ENCODE measurements around the gene CXADR. TPM values are rescaled to one million over a fixed set of nuclear protein-coding genes. Genes with fewer than 3 reads are reported as not detected.

CXADR gene
- total RNA-seq, 2 experiments from 2014 or later = 6.3 to 6.6 TPM

DNA sequence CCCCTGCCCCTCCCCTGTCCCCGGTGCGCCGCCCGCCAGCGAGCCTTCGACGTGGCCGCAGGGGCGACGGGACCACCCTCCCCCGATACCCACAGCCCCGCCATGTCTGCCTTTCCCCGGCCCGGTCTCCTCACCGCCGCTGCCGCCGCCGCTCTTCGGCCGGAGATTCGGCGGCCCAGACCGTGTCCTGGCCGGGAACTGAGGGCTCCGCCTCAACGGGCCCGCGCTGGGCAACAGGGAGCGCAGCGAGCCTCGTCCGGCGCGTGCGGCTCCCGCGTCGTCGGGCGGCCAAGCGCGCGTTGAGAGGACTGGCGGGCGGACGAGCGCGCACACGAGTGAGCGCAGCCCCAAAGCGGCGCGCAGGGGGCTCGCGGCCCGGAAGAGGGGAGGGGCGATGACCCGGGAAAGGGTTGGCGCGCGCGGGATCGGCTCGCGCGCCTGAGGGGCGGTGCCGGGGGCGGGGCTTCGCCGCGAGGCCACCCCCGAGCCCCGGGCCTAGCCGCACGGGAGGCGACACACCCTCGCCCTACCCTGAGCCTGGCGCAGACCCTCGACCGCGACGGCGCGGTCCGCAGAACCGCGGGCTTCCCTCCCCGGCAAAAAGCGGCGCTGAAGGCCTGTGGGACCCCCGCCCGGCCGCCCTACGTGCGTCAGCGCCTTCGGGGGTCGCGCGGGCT is 99.9 kb downstream of the CXADR start, which contains the start of gene BTG3:
BTG3 (minus strand) TSS at position 337 of the 677 bp plus-strand sequence. CDS start 3,757 bp downstream, outside the sequence.
- peak within 1 kb of the TSS; percentile 88 for H2AFZ ChIP-seq (ENCODE audit: low read length)
- peak within 1 kb of the TSS; percentile 83 for H3K4me2 ChIP-seq (ENCODE audit: low read length)
- intact Hi-C loops (cut with micrococcal nuclease; ENCODE audit: unreplicated experiment) = loop anchor here (2.0 to 5.0 kb wide), 3 partner anchors 100 to 208 kb away; partner anchors contain the start of gene CXADR
- H3K79me2 ChIP-seq (ENCODE audit: insufficient read depth, low read depth, low read length) = peaks cover 46% of the 10 kb centered on the region
- peak; percentile 92 for DNase-seq (ENCODE audit: low spot score)
- TF ChIP-seq, protein P1, sequence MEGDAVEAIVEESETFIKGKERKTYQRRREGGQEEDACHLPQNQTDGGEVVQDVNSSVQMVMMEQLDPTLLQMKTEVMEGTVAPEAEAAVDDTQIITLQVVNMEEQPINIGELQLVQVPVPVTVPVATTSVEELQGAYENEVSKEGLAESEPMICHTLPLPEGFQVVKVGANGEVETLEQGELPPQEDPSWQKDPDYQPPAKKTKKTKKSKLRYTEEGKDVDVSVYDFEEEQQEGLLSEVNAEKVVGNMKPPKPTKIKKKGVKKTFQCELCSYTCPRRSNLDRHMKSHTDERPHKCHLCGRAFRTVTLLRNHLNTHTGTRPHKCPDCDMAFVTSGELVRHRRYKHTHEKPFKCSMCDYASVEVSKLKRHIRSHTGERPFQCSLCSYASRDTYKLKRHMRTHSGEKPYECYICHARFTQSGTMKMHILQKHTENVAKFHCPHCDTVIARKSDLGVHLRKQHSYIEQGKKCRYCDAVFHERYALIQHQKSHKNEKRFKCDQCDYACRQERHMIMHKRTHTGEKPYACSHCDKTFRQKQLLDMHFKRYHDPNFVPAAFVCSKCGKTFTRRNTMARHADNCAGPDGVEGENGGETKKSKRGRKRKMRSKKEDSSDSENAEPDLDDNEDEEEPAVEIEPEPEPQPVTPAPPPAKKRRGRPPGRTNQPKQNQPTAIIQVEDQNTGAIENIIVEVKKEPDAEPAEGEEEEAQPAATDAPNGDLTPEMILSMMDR (conservative IDR thresholded peaks at IDR 0.05; ENCODE audit: low read length) = no peak
- TF ChIP-seq EZH2phosphoT487 (IDR thresholded peaks at IDR 0.05; ENCODE audit: borderline replicate concordance, low read depth, low read length) = no peak
- ChIA-PET POLR2A (interaction anchor here (0.6 to 4.9 kb wide), 10 partner anchors 10 to 226 kb away, joined by 3 to 30 read pairs (median 4); no protein-coding TSS in a partner anchor), CTCF (ENCODE audit: unreplicated experiment) (no interaction called here)
- H3K9me3 ChIP-seq (ENCODE audit: low read length) = no peaks in the 10 kb centered on the region; the same call in 1 of the 2 replicates
- H3K9me2 ChIP-seq (ENCODE audit: insufficient read depth, low read length) = no peaks in the 10 kb centered on the region
- H4K20me1 ChIP-seq (ENCODE audit: insufficient read depth, low read length) = peaks cover 29% of the 10 kb centered on the region
- peak within 1 kb of the TSS; percentile 92 for H3K4me3 ChIP-seq (ENCODE audit: low read depth, low read length, poor library complexity, severe bottlenecking)
- H3K4me1 ChIP-seq (ENCODE audit: insufficient read depth, low read length, poor library complexity, severe bottlenecking) = peaks cover 30% of the 10 kb centered on the region
- H3K27ac ChIP-seq (ENCODE audit: low read depth, low read length, poor library complexity, severe bottlenecking) = peak within 1 kb of the TSS; percentile 48
- BruUV-seq (replicated peaks) = no TSS peak
- peaks cover 26% of the 10 kb centered on the region for H3K36me3 ChIP-seq (ENCODE audit: insufficient read depth, low read length)

DNA sequence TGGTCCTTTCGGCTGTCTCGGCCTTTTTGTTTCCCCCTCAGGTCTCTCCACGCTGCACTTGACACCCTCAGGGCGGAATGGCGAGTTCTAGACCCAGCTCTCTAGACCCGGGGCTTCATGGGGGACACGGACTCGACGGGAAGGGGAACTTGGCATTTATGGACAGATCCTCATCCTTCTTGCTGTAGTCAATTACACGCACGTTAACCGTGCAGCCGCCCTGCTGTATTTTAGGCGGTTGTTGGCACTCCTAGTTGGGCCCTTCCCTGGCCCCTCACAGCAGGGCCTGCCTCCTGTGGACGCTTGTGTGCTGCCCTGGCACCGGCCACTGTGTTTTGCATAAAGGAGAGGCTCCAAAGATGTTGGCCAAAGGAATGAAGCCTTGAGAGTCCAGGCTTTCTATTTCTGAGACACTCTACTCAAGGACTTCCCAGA is 100.4 kb downstream of the CXADR start:
- H3K4me2 ChIP-seq (ENCODE audit: low read length) = peak overlapping the region; percentile 83
- BruUV-seq (replicated peaks) = no TSS peak
- peak overlapping the region; percentile 92 for H3K4me3 ChIP-seq (ENCODE audit: low read depth, low read length, poor library complexity, severe bottlenecking)
- ChIA-PET CTCF (ENCODE audit: unreplicated experiment) (no interaction called here), POLR2A (interaction anchor here (0.6 to 2.1 kb wide), 5 partner anchors 27 to 227 kb away, joined by 3 to 6 read pairs (median 3); no protein-coding TSS in a partner anchor)
- peaks cover 30% of the 10 kb centered on the region for H3K4me1 ChIP-seq (ENCODE audit: insufficient read depth, low read length, poor library complexity, severe bottlenecking)
- peaks cover 21% of the 10 kb centered on the region for H3K36me3 ChIP-seq (ENCODE audit: insufficient read depth, low read length)
- H4K20me1 ChIP-seq (ENCODE audit: insufficient read depth, low read length) = peaks cover 29% of the 10 kb centered on the region
- H3K79me2 ChIP-seq (ENCODE audit: insufficient read depth, low read depth, low read length) = peaks cover 41% of the 10 kb centered on the region
- DNase-seq (ENCODE audit: low spot score) = peak; percentile 29
- H3K9me3 ChIP-seq (ENCODE audit: low read length) = no peaks in the 10 kb centered on the region; the same call in 1 of the 2 replicates
- TF ChIP-seq, protein P1 (conservative IDR thresholded peaks at IDR 0.05; ENCODE audit: low read length) = no peak
- TF ChIP-seq EZH2phosphoT487 (IDR thresholded peaks at IDR 0.05; ENCODE audit: borderline replicate concordance, low read depth, low read length) = no peak
- H2AFZ ChIP-seq (ENCODE audit: low read length) = peak overlapping the region; percentile 88
- no peaks in the 10 kb centered on the region for H3K9me2 ChIP-seq (ENCODE audit: insufficient read depth, low read length)
- intact Hi-C loops (cut with micrococcal nuclease; ENCODE audit: unreplicated experiment) = loop anchor here (2.0 to 5.0 kb wide), 3 partner anchors 100 to 208 kb away; partner anchors contain the start of gene CXADR
- H3K27ac ChIP-seq (ENCODE audit: low read depth, low read length, poor library complexity, severe bottlenecking) = no peak overlapping the region

DNA sequence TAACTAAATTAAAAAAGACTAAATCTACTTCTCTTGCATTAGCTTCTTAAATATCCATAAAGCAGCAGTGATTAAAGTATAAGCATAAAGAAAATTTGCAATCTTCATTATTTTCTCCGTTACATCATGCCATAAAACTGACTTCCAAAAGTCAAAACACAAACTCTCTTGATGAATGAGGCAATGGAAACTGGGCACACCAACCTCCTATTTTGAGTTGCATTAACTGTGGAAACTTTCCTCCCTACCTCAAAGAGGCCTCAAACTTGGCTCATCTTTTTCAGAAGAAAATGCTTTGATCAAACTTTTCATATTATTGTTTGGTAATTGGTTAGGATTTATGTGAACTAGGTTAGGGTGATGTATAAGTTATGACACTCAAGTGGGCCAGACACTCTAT is 104.0 kb downstream of the CXADR start:
- H3K9me3 ChIP-seq (ENCODE audit: low read length) = no peaks in the 10 kb centered on the region
- H3K27ac ChIP-seq (ENCODE audit: low read depth, low read length, poor library complexity, severe bottlenecking) = no peak overlapping the region
- no peaks in the 10 kb centered on the region for H3K9me2 ChIP-seq (ENCODE audit: insufficient read depth, low read length)
- BruUV-seq (replicated peaks) = no TSS peak
- H3K79me2 ChIP-seq (ENCODE audit: insufficient read depth, low read depth, low read length) = peaks cover 5% of the 10 kb centered on the region
- no peak overlapping the region for H3K4me3 ChIP-seq (ENCODE audit: low read depth, low read length, poor library complexity, severe bottlenecking)
- TF ChIP-seq, protein P1 (conservative IDR thresholded peaks at IDR 0.05; ENCODE audit: low read length) = no peak
- TF ChIP-seq EZH2phosphoT487 (IDR thresholded peaks at IDR 0.05; ENCODE audit: borderline replicate concordance, low read depth, low read length) = no peak
- ChIA-PET POLR2A (no interaction called here), CTCF (ENCODE audit: unreplicated experiment) (no interaction called here)
- intact Hi-C loops (cut with micrococcal nuclease; ENCODE audit: unreplicated experiment) = no loop called here
- H3K36me3 ChIP-seq (ENCODE audit: insufficient read depth, low read length) = no peaks in the 10 kb centered on the region
- H3K4me1 ChIP-seq (ENCODE audit: insufficient read depth, low read length, poor library complexity, severe bottlenecking) = peaks cover 15% of the 10 kb centered on the region
- H3K4me2 ChIP-seq (ENCODE audit: low read length) = no peak overlapping the region
- no peaks in the 10 kb centered on the region for H4K20me1 ChIP-seq (ENCODE audit: insufficient read depth, low read length)
- H2AFZ ChIP-seq (ENCODE audit: low read length) = no peak overlapping the region
- no peak for DNase-seq (ENCODE audit: low spot score)

Measured in OCI-LY7 (cell line).